Subcutaneous adipose tissue (tissue), 4 donors: ENCODE data around the gene TACC3. TPM values are rescaled to one million over a fixed set of nuclear protein-coding genes. Genes with fewer than 3 reads are reported as not detected.

ENCODE experiments used
- total RNA-seq, 4 donors: library from RNA; depleted of rRNA; stranded (reverse); fragments of >200 nt; gene quantifications; one replicate each; pipeline ENCODE4 v1.1.0, GENCODE V29; 2016
- TF ChIP-seq, protein P1 (sequence below): fragments of 450-650 bp; IDR thresholded peaks from one replicate; pipeline ENCODE4 v1.5.1; 2016; ENCODE audit warnings: low read depth, mild to moderate bottlenecking, control low read depth, antibody characterized with exemption, moderate library complexity

Gene TACC3
- total RNA-seq, 4 donors from 2014 or later = 3.9 to 18.1 (median 15.4) TPM

DNA sequence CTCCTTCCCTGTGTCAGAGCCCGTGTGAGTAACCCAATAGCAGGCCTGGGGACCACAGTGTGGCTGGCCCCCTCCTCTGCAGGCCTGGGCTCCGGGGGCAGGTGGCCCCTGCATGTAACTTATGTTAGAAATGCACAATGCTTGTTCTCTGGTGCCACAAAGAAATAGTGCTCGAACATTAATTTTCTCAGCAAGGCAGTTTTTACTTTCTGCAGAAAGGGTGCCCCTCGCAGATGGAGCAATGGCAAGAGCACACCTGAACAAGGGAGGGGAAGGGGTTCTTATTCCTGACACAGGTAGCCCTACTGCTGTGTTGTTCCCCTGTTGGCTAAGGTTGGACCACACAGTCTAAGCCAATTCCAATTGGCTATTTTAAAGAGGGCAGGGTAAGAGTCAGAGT lies 17.1 kb downstream of the TACC3 start:
- TF ChIP-seq, protein P1, sequence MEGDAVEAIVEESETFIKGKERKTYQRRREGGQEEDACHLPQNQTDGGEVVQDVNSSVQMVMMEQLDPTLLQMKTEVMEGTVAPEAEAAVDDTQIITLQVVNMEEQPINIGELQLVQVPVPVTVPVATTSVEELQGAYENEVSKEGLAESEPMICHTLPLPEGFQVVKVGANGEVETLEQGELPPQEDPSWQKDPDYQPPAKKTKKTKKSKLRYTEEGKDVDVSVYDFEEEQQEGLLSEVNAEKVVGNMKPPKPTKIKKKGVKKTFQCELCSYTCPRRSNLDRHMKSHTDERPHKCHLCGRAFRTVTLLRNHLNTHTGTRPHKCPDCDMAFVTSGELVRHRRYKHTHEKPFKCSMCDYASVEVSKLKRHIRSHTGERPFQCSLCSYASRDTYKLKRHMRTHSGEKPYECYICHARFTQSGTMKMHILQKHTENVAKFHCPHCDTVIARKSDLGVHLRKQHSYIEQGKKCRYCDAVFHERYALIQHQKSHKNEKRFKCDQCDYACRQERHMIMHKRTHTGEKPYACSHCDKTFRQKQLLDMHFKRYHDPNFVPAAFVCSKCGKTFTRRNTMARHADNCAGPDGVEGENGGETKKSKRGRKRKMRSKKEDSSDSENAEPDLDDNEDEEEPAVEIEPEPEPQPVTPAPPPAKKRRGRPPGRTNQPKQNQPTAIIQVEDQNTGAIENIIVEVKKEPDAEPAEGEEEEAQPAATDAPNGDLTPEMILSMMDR = no peak

DNA sequence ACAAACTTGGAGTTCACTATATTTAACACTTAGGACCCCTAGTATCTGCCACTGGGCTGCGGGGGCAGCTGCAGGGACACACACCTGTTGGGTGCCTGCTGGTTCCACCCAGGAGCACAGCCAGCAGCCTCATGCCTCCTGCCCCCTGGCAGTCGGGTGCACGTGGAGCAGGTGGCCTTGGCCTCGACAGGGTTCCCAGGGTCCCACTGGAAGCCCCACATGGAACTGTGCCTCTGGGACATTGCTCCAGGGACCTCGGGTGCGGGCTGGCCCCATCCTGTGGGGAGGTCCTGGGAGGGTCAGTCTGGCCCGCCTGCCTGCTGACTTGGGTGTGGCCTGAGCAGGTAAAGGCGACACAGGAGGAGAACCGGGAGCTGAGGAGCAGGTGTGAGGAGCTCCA lies 18.0 kb downstream of the TACC3 start:
- TF ChIP-seq, protein P1 = no peak

DNA sequence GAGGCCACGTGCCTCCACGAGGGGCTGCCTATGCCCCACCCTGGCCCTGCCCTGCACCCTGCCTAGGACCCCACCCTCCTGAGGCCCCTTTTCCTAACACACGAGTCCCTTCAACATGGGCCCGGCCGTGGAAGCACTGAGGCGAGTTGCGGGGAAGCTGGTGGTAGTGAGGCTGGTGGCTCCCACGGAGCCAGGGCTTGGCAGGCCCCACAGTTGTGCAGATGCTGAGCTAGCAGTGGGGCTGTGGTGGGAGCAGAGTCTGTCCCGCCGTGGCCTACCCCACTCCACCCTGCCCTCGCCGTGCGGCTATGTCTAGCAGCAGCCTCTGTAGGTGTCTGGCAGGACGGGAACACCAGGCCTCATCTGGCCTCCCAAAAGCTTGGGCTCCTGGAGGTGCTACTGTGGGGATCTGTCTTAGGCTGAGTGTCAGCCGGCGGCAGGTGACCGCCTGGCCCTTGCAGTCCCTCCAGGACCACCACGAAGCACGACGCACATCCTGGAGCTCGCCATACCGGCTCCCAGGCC lies 18.8 kb downstream of the TACC3 start:
- TF ChIP-seq, protein P1 = no peak

DNA sequence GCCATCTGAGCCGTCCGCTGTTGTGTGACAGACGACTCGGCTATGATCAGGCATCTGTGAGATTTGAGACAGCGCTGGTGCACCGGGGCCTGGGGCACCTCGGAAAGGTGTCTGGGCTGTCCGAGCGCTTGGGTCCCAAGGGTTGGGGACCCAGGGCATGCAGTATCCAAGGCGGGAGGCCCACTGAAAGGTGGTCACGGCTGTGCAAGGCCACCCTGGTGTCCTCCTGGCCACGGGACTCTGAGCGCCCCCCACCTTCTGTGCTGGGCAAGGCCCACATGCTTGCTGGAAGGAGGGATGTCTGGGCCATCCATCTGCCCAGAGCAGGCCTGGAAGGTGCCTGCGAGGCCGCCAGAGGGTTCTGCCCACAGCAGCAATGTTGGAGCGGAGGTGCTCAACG lies 19.9 kb downstream of the TACC3 start:
- TF ChIP-seq, protein P1 = no peak

DNA sequence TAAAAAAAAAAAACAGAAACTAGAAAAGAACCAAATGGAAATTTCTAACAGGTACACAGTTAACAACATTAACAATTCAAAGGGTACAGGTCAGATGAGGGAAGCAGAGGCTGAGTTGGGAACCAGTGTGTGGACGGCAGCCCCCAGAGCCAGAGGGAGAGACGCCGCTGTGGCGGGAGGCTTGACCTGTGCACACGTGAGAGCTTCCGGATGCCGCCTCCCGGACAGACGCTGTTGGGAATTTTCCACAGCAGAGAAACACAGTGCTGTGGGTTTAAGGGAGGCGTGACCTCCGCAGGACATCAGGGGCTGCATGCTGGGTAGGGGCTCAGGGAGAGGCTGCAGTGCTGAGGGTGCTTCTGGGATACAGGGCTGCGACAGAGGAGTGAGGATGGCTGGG lies 22.2 kb downstream of the TACC3 start:
- TF ChIP-seq, protein P1 = no peak

DNA sequence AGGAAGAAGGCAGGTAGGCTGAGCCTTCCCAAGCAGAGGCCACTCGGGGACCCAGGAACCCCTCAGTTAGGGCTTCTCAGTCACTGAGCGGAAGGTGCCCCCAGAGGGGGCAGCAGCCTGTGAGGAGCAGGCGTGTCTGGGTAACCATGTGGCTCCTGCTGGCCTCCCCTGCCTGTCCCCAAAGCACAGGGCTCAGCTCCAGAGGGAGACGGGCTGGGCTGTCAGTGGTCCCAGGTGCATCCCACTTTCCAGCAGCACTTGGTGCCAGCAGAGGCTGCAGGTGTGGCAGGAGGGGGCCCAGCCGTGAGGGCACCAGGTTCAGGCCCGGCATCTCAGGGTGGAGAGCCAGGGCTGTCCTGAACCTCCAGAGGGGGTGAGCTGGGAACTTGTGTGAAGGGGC lies 22.7 kb downstream of the TACC3 start:
- TF ChIP-seq, protein P1 = no peak

DNA sequence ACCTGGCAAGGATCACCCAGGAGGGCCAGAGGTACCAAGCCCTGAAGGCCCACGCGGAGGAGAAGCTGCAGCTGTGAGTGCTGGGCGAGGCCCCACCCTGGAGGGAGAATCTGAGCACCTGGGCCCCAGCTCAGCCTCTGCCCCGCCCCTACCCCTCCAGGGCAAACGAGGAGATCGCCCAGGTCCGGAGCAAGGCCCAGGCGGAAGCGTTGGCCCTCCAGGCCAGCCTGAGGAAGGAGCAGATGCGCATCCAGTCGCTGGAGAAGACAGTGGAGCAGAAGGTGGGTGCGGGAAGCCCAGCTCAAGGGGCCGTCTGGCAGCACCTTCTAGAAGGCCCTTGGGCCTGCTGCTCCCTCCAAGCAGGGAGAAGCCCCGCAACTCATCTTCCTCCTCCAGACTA lies 23.2 kb downstream of the TACC3 start:
- TF ChIP-seq, protein P1 = no peak
